Suprapubic skin (tissue), 4 donors: ENCODE measurements around the gene FBRSL1. TPM values are rescaled to one million over a fixed set of nuclear protein-coding genes. Genes with fewer than 3 reads are reported as not detected.

Experiments
- DNase-seq, 2 donors: peaks; one replicate each; pipeline ENCODE4 v3.0.0-alpha.2; 2019; ENCODE audit warnings: low spot score in 2 of 2
- H3K27ac ChIP-seq: fragments of 200-600 bp; sonication (generic); one replicate; pipeline ENCODE4 v1.5.1; 2019
- H3K27me3 ChIP-seq: fragments of 200-600 bp; sonication (generic); one replicate; pipeline ENCODE4 v1.5.1; 2019
- H3K36me3 ChIP-seq: fragments of 200-600 bp; sonication (generic); one replicate; pipeline ENCODE4 v1.5.1; 2019
- H3K4me1 ChIP-seq: fragments of 200-600 bp; sonication (generic); one replicate; pipeline ENCODE4 v1.5.1; 2019
- H3K4me3 ChIP-seq: fragments of 200-600 bp; sonication (generic); one replicate; pipeline ENCODE4 v1.5.1; 2019; ENCODE audit warnings: mild to moderate bottlenecking
- H3K9me3 ChIP-seq: fragments of 200-600 bp; sonication (generic); one replicate; pipeline ENCODE4 v1.5.1; 2019
- EP300 ChIP-seq: sonication (generic); formaldehyde crosslinking; IDR thresholded peaks from one replicate; pipeline ENCODE4 v1.6.1; 2017; ENCODE audit warnings: antibody characterized with exemption
- POLR2A ChIP-seq, 2 donors: fragments of 450-650 bp; IDR thresholded peaks; one replicate each; pipeline ENCODE4 v1.6.1; 2017; ENCODE audit warnings: antibody characterized with exemption in 2 of 2, mild to moderate bottlenecking in 2 of 2, moderate library complexity in 2 of 2
- POLR2AphosphoS5 ChIP-seq, 3 donors: sonication (generic); formaldehyde crosslinking; IDR thresholded peaks; one replicate each; pipeline ENCODE4 v1.6.1; 2017; ENCODE audit warnings: antibody characterized with exemption in 3 of 3
- whole genome bisulfite sequencing: methylation state at CpG from one replicate; pipeline ENCODE4 v1.1.5; 2018; 5-methylcytosine and 5-hydroxymethylcytosine counted together
- total RNA-seq, 4 donors: library from RNA; depleted of rRNA; stranded (reverse); fragments of >200 nt; gene quantifications; one replicate each; pipeline ENCODE4 v1.1.0, GENCODE V29; 2016
- TF ChIP-seq, protein P1 (sequence below), 2 donors: fragments of 200-600 bp in 1 of 2; fragments of 450-650 bp in 1 of 2; sonication (generic) in 1 of 2; IDR thresholded peaks; one replicate each; pipeline ENCODE4 v1.5.1; 2016 to 2019; ENCODE audit warnings: antibody characterized with exemption in 2 of 2, mild to moderate bottlenecking in 1 of 2, moderate library complexity in 1 of 2

FBRSL1 gene
- total RNA-seq, 4 donors from 2014 or later: 26.0 to 33.7 (median 27.2) TPM

DNA sequence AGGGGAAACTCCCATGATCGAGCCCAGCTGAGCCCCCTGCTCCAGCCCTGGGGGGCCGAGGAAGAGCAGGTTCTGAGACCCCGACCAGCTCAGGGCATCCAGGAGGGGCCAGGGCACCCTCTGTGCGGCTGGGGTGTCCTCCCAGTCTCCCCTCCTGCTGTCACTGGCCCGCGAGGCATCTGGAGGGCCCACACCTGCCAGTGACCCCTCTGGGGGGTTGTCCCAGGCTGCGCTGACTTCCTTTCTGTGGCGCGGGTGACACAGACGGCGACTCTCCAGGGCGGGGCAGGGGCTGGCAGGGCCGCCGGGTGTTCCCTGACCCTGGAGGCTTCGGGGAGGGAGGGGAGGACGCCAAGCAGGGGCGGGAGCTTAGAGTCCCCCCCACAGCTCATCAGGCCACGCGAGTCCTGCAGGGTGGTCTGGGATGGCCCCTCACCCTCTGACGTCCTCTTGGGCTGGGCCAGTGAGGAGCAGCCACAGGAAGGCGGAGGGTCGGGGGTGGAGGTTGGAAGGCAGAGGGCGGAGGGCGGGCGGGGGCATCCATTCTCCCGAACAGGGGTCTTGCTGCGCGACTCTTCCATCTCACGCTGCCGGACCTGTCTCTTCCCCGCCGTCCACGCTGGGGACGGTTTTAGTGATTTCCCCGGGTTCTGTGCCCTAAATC lies 38.6 kb upstream of the FBRSL1 start:
- Histone ChIP-seq H3K27ac (no peak overlapping the region), H3K36me3 (no peaks in the 10 kb centered on the region), H3K9me3 (no peaks in the 10 kb centered on the region), H3K4me1 (peaks cover 4% of the 10 kb centered on the region), H3K27me3 (peaks cover 53% of the 10 kb centered on the region), H3K4me3 (no peak overlapping the region)
- TF ChIP-seq, protein P1, sequence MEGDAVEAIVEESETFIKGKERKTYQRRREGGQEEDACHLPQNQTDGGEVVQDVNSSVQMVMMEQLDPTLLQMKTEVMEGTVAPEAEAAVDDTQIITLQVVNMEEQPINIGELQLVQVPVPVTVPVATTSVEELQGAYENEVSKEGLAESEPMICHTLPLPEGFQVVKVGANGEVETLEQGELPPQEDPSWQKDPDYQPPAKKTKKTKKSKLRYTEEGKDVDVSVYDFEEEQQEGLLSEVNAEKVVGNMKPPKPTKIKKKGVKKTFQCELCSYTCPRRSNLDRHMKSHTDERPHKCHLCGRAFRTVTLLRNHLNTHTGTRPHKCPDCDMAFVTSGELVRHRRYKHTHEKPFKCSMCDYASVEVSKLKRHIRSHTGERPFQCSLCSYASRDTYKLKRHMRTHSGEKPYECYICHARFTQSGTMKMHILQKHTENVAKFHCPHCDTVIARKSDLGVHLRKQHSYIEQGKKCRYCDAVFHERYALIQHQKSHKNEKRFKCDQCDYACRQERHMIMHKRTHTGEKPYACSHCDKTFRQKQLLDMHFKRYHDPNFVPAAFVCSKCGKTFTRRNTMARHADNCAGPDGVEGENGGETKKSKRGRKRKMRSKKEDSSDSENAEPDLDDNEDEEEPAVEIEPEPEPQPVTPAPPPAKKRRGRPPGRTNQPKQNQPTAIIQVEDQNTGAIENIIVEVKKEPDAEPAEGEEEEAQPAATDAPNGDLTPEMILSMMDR (IDR thresholded peaks at IDR 0.05): no peak
- no peak for TF ChIP-seq POLR2A (IDR thresholded peaks at IDR 0.05)
- no peak for TF ChIP-seq POLR2AphosphoS5 (IDR thresholded peaks at IDR 0.05)
- no peak for TF ChIP-seq EP300
- no peak for DNase-seq
- WGBS: 63% methylated on average over 26 of the region's 35 CpGs

DNA sequence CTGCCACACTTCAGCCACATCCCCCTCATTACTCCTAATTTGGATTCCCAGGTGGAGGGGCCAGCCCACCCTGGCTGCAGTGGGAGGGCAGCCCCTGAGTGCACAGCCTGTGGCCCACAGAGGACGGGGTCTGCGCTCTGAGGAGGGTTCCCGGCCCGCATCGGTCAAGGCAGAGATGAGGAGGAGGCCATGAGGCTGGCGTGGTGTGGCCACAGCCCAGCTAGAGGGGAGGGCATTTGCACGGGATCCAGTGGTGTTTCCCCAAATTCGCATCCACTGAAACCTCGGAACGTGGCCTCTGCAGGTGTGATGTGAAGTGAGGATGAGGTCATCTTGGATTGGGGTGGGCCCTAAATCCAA lies 38.1 kb upstream of the FBRSL1 start:
- 90% methylated on average over 9 of the region's 10 CpGs for WGBS
- Histone ChIP-seq H3K4me3 (no peak overlapping the region), H3K27me3 (peaks cover 57% of the 10 kb centered on the region), H3K4me1 (peaks cover 4% of the 10 kb centered on the region), H3K27ac (no peak overlapping the region), H3K9me3 (no peaks in the 10 kb centered on the region), H3K36me3 (no peaks in the 10 kb centered on the region)
- TF ChIP-seq POLR2A (IDR thresholded peaks at IDR 0.05) (no peak), POLR2AphosphoS5 (IDR thresholded peaks at IDR 0.05) (no peak), EP300 (no peak)
- TF ChIP-seq, protein P1 (IDR thresholded peaks at IDR 0.05): no peak
- no peak for DNase-seq

DNA sequence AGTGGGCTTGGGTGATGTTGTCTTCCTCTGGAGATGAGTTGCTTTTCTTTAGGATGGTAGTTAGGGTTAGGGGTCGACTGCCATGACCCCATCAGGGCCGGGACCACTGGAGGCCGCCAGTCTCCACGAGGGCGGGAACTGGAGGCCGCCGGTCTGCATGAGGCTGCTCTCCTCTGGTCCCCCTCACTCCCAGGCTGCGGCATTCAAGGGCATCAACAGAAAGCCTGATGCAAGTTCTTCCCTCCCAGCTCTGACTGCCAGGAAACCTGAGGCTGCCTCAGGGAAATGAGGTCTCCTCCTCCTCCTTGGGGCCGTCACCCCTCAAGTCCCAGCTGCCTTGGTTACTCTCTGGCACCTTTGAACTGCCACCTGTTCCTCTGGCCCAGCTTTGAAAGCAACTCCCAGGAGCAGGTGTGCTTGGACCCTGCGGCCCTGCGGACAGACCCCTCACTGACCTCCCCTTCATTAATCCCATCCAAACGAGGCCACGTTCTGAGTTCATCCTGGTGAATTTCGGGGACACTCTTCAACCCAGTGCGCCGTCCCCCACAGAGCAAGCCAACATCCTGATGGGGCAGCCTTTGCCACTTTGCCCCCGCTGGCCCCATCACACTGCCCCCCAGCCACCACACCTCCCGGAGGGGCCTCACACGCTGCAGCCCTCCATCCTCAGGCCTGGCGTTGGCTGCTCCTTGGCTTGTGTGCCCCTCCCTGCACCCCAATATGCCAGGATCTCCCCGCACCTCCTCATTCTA lies 37.2 kb upstream of the FBRSL1 start:
- WGBS: 80% methylated on average over 21 of the region's 21 CpGs
- H3K4me1 ChIP-seq: peaks cover 4% of the 10 kb centered on the region
- H3K27ac ChIP-seq: no peak overlapping the region
- peaks cover 60% of the 10 kb centered on the region for H3K27me3 ChIP-seq
- H3K9me3 ChIP-seq: no peaks in the 10 kb centered on the region
- TF ChIP-seq POLR2A (IDR thresholded peaks at IDR 0.05): no peak
- no peak for TF ChIP-seq EP300
- TF ChIP-seq, protein P1 (IDR thresholded peaks at IDR 0.05): no peak
- TF ChIP-seq POLR2AphosphoS5 (IDR thresholded peaks at IDR 0.05): no peak
- DNase-seq: no peak
- no peak overlapping the region for H3K4me3 ChIP-seq
- no peaks in the 10 kb centered on the region for H3K36me3 ChIP-seq

DNA sequence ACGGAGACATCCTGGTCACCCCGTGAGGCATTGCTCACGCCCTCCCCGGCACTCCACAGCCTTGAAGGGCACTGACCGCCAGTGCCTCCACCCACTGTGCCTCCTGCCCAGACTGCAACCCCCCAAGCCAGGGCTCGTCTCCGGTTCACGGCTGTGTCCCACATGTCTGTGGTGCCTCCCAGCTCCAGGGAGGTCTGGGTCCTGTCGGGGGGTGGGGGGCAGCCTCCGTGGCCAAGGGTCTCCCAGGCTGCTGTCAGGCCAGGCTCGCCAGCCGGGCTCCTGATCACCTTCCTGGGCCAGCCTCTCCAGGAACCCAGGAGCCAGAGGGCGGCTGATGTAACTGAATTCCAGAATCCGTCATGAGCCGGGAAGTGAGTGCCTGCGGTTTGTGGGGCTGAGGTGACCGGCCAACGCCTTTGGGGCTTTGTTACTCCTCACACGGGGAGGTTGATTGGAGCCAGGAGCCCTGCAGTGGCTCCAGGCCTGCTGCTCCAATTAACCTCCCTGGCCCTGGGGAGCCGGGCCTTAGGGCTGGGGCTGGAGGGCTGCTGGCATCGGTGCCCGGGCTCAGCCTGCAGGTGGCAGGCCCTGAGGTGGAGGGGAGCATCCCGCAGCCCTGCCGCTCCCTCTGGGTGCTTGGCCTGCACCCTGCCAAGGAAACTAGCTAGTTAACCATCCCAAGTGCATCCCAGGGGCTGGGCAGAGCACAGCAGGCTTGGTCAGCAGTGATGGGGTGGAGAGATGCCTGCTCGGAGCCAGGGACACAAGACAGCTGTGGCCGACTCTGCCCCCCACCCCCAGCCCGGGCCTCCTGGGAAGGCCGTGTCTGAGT lies 36.4 kb upstream of the FBRSL1 start:
- H3K27ac ChIP-seq: no peak overlapping the region
- H3K4me1 ChIP-seq: peaks cover 4% of the 10 kb centered on the region
- WGBS: 91% methylated on average over 12 of the region's 28 CpGs
- TF ChIP-seq POLR2AphosphoS5 (IDR thresholded peaks at IDR 0.05) (no peak), EP300 (no peak)
- H3K36me3 ChIP-seq: no peaks in the 10 kb centered on the region
- H3K4me3 ChIP-seq: no peak overlapping the region
- H3K9me3 ChIP-seq: no peaks in the 10 kb centered on the region
- DNase-seq: no peak
- peaks cover 67% of the 10 kb centered on the region for H3K27me3 ChIP-seq

DNA sequence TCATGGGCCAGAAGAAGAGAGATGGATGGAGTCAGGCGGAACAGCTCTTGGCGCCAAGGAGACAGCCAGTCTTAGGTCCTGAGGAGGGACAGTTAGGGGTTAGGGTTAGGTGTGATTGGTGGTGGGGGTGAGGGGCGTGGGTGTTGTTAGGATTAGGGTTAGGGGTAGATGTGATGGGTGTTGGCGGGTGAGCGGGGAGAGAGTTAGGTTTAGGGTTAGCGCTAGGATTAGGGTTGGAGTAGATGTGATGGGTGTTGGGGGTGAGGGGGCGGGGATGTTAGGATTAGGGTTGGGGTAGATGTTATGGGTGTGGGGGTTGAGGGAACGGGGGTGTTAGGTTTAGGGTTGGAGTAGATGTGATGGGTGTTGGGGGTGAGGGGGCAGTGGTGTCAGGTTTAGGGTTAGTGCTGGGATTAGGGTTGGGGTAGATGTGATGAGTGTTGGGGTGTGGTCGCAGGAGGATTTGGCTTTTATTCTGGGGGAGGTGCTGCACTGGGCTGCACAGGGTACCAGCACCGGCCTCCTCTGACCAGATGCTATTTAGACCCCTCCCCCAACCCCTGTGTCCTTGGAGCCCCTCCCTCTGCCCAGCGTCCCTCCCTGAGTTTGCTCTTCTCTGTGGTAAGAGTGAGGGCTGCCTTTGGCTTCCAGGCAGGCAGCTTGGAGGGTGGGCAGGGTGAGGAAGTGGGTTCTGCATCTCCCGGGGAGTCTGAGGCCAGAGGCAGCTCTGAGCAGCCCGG lies 35.6 kb upstream of the FBRSL1 start:
- WGBS: 75% methylated on average over 12 of the region's 13 CpGs
- Histone ChIP-seq H3K4me1 (peaks cover 4% of the 10 kb centered on the region), H3K9me3 (no peaks in the 10 kb centered on the region), H3K4me3 (no peak overlapping the region), H3K27me3 (peaks cover 74% of the 10 kb centered on the region), H3K27ac (no peak overlapping the region), H3K36me3 (no peaks in the 10 kb centered on the region)
- no peak for DNase-seq
- TF ChIP-seq POLR2A (IDR thresholded peaks at IDR 0.05) (no peak), EP300 (no peak), POLR2AphosphoS5 (IDR thresholded peaks at IDR 0.05) (no peak)
- TF ChIP-seq, protein P1 (IDR thresholded peaks at IDR 0.05): no peak
